HCT116 (cell line): ENCODE measurements around the gene CST2. TPM values are rescaled to one million over a fixed set of nuclear protein-coding genes. Genes with fewer than 3 reads are reported as not detected.

Experiments
- ATAC-seq: fragments of 200-7000 bp; cut with Tn5 transposase; 2 replicates; pipeline ENCODE4 v1.9.1; 2020; ENCODE audit warnings: mild to moderate bottlenecking, moderate library complexity
- BruUV-seq: library from RNA; stranded (reverse); fragments of 400-500 nt; replicated peaks from 2 replicates; lab custom pipeline; 2021; lab: Mats Ljungman, UMichigan
- CTCF ChIA-PET: fragments of 300-600 bp; sonication (Branson Sonifier 250); formaldehyde crosslinking; loops from one replicate; lab custom pipeline; 2021; ENCODE audit warnings: antibody characterized with exemption; lab: Charles Lee
- POLR2A ChIA-PET: fragments of 300-600, 350-600 bp; sonication (Branson Sonifier 250); formaldehyde crosslinking; loops from one replicate; lab custom pipeline; 2021; ENCODE audit warnings: antibody characterized with exemption; lab: Charles Lee
- RAD21 ChIA-PET, 2 experiments: fragments of 300-600 bp; sonication (Branson Sonifier 250); formaldehyde crosslinking; loops; one replicate each; lab custom pipeline; 2023; ENCODE audit warnings: low total read pairs in 2 of 2; ENCODE audit not compliant: uncharacterized antibody in 2 of 2, unreplicated experiment in 2 of 2, low non-redundant PET in 1 of 2; lab: Charles Lee
- DNase-seq: peaks from one replicate; pipeline ENCODE4 v3.0.0-alpha.2; 2010; ENCODE audit warnings: low read depth, low spot score
- H2AFZ ChIP-seq: fragments of 200-600 bp; shearing (Covaris generic), sonication (generic); 2 replicates; pipeline ENCODE4 v1.6.1; 2017; ENCODE audit warnings: low read depth, mixed run types, mixed read lengths, antibody characterized with exemption, low read length; ENCODE audit not compliant: poor library complexity, severe bottlenecking
- H3K27ac ChIP-seq: 2 replicates; pipeline ENCODE4 v1.5.1; 2012; ENCODE audit warnings: low read depth, low read length
- H3K27me3 ChIP-seq: fragments of 200-600 bp; sonication (generic); 2 replicates; pipeline ENCODE4 v1.6.1; 2016; ENCODE audit warnings: mixed run types, low read length, mixed read lengths; ENCODE audit not compliant: insufficient read depth
- H3K36me3 ChIP-seq, 2 experiments: fragments of 200-500 bp in 1 of 2; fragments of 200-600 bp in 1 of 2; sonication (Bioruptor generic) in 1 of 2; sonication (generic) in 1 of 2; 2 replicates each; pipeline versions ENCODE4 v1.5.1 to v1.6.1; 2014 to 2016; ENCODE audit warnings: low read length in 2 of 2, inconsistent platforms in 1 of 2, mixed read lengths in 1 of 2, mixed run types in 1 of 2; ENCODE audit not compliant: insufficient read depth in 2 of 2, control insufficient read depth in 1 of 2
- H3K4me1 ChIP-seq, 2 experiments: fragments of 200-600 bp in 1 of 2; sonication (generic) in 1 of 2; 2 replicates each; pipeline versions ENCODE4 v1.5.1 to v1.6.1; 2012 to 2017; ENCODE audit warnings: low read length in 2 of 2, inconsistent platforms in 1 of 2, mild to moderate bottlenecking in 1 of 2, mixed read lengths in 1 of 2, mixed run types in 1 of 2, moderate library complexity in 1 of 2; ENCODE audit not compliant: insufficient read depth in 2 of 2, control insufficient read depth in 1 of 2
- H3K4me2 ChIP-seq: fragments of 200-600 bp; sonication (generic); 2 replicates; pipeline ENCODE4 v1.6.1; 2017; ENCODE audit warnings: mixed run types, low read length, mixed read lengths
- H3K4me3 ChIP-seq, 2 experiments: fragments of 200-600 bp in 1 of 2; sonication (generic) in 1 of 2; replicated peaks in 1 of 2; 2 replicates each; pipeline ENCODE4 v1.5.1; 2011 to 2016; ENCODE audit warnings: low read length in 2 of 2, control low read depth in 1 of 2, low read depth in 1 of 2, mild to moderate bottlenecking in 1 of 2, mixed read lengths in 1 of 2, mixed run types in 1 of 2
- H3K79me2 ChIP-seq: fragments of 200-600 bp; sonication (generic); 2 replicates; pipeline ENCODE4 v1.6.1; 2017; ENCODE audit warnings: mild to moderate bottlenecking, mixed run types, low read length, moderate library complexity, mixed read lengths; ENCODE audit not compliant: insufficient read depth
- H3K9ac ChIP-seq: fragments of 200-600 bp; sonication (generic); 2 replicates; pipeline ENCODE4 v1.6.1; 2016; ENCODE audit warnings: low read length, mixed read lengths
- H3K9me2 ChIP-seq: fragments of 200-600 bp; sonication (generic), shearing (Covaris generic); 2 replicates; pipeline ENCODE4 v1.6.1; 2017; ENCODE audit warnings: mixed run types, mild to moderate bottlenecking, moderate library complexity; ENCODE audit not compliant: insufficient read depth
- H3K9me3 ChIP-seq, 2 experiments: fragments of 200-500 bp in 1 of 2; fragments of 200-600 bp in 1 of 2; sonication (Bioruptor generic) in 1 of 2; sonication (generic) in 1 of 2; 2 replicates each; pipeline ENCODE4 v1.6.1; 2014 to 2017; ENCODE audit warnings: low read length in 2 of 2, mixed read lengths in 2 of 2, inconsistent platforms in 1 of 2, low read depth in 1 of 2, mild to moderate bottlenecking in 1 of 2, mixed run types in 1 of 2, moderate library complexity in 1 of 2; ENCODE audit not compliant: control insufficient read depth in 1 of 2, insufficient read depth in 1 of 2
- H4K20me1 ChIP-seq: fragments of 200-600 bp; sonication (generic), shearing (Covaris generic); 2 replicates; pipeline ENCODE4 v1.6.1; 2017; ENCODE audit warnings: mixed run types, mild to moderate bottlenecking, moderate library complexity; ENCODE audit not compliant: insufficient read depth
- ATF3 ChIP-seq: IDR thresholded peaks from 2 replicates; pipeline ENCODE4 v1.6.1; 2012
- CBX3 ChIP-seq: IDR thresholded peaks from 2 replicates; pipeline ENCODE4 v1.6.1; 2012; ENCODE audit warnings: low read depth
- CEBPB ChIP-seq: IDR thresholded peaks from 2 replicates; pipeline ENCODE4 v1.6.1; 2012; ENCODE audit warnings: low read depth
- EGR1 ChIP-seq: IDR thresholded peaks from 2 replicates; pipeline ENCODE4 v1.6.1; 2012; ENCODE audit warnings: low read depth
- FOSL1 ChIP-seq: IDR thresholded peaks from 2 replicates; pipeline ENCODE4 v1.6.1; 2012; ENCODE audit warnings: low read depth
- MAX ChIP-seq: IDR thresholded peaks from 2 replicates; pipeline ENCODE4 v1.6.1; 2012
- POLR2A ChIP-seq: IDR thresholded peaks from 2 replicates; pipeline ENCODE4 v1.7.0; 2011; ENCODE audit warnings: borderline replicate concordance; ENCODE audit not compliant: insufficient read depth, insufficient read length; ENCODE audit errors: extremely low read depth
- POLR2AphosphoS5 ChIP-seq: IDR thresholded peaks from 2 replicates; pipeline ENCODE4 v1.6.1; 2011; ENCODE audit warnings: mild to moderate bottlenecking, low read depth, low read length, moderate library complexity
- RAD21 ChIP-seq: IDR thresholded peaks from 2 replicates; pipeline ENCODE4 v1.6.1; 2012; ENCODE audit warnings: low read depth, mild to moderate bottlenecking
- SIN3A ChIP-seq: IDR thresholded peaks from 2 replicates; pipeline ENCODE4 v1.6.1; 2012; ENCODE audit warnings: low read depth
- SP1 ChIP-seq: IDR thresholded peaks from 2 replicates; pipeline ENCODE4 v1.6.1; 2012; ENCODE audit warnings: low read depth
- SRF ChIP-seq: IDR thresholded peaks from 2 replicates; pipeline ENCODE4 v1.6.1; 2012; ENCODE audit warnings: low read depth
- ZBTB33 ChIP-seq: IDR thresholded peaks from 2 replicates; pipeline ENCODE4 v1.6.1; 2011; ENCODE audit warnings: mild to moderate bottlenecking, low read length, moderate library complexity; ENCODE audit not compliant: insufficient replicate concordance; ENCODE audit errors: extremely low read depth
- ZFX ChIP-seq: fragments of 450-650 bp; IDR thresholded peaks from 2 replicates; pipeline ENCODE4 v1.6.1; 2017
- ZNF274 ChIP-seq: fragments of 200-500 bp; sonication (Bioruptor generic); IDR thresholded peaks from 2 replicates; pipeline ENCODE4 v1.6.1; 2014; ENCODE audit warnings: mild to moderate bottlenecking, low read depth, low read length, inconsistent platforms
- intact Hi-C: fragments of 100-400 bp; cut with micrococcal nuclease; formaldehyde crosslinking; loops from 2 replicates; pipeline ENCODE4 v1.10.0; 2022
- total RNA-seq: library from RNA; stranded (reverse); gene quantifications from one replicate; pipeline ENCODE4 v1.2.1, GENCODE V29; 2021; ENCODE audit not compliant: unreplicated experiment

CST2 gene
- total RNA-seq, 1 experiment from 2014 or later = not detected

- H3K4me1 ChIP-seq = no peaks in the 10 kb centered on the region
- ChIA-PET RAD21 (no interaction called here), CTCF (no interaction called here), POLR2A (no interaction called here)
- no peaks in the 10 kb centered on the region for H4K20me1 ChIP-seq
- no peak for DNase-seq
- H3K9me3 ChIP-seq = no peaks in the 10 kb centered on the region
- H3K36me3 ChIP-seq = no peaks in the 10 kb centered on the region
- no peak for TF ChIP-seq SIN3A
- no peak for TF ChIP-seq ATF3
- no peak for TF ChIP-seq ZBTB33
- TF ChIP-seq ZNF274 = no peak
- TF ChIP-seq SRF = no peak
- TF ChIP-seq POLR2A = no peak
- TF ChIP-seq MAX = no peak
- TF ChIP-seq CBX3 = no peak
- no peak for TF ChIP-seq FOSL1
- TF ChIP-seq EGR1 = no peak
- TF ChIP-seq POLR2AphosphoS5 = no peak
- no peak for TF ChIP-seq RAD21
- no peak for TF ChIP-seq SP1
- TF ChIP-seq CEBPB = no peak
- no peak for TF ChIP-seq ZFX
- no peak overlapping the region for H3K27ac ChIP-seq
- H3K9ac ChIP-seq = no peak overlapping the region
- intact Hi-C loops = loop anchor here (10.0 kb wide), 1 partner anchor 211 kb away; no protein-coding TSS in a partner anchor
- no peak overlapping the region for H3K4me3 ChIP-seq
- H2AFZ ChIP-seq = no peak overlapping the region
- H3K4me2 ChIP-seq = no peak overlapping the region
- no peaks in the 10 kb centered on the region for H3K9me2 ChIP-seq
- BruUV-seq = no TSS peak
- ATAC-seq = no peak
- no peaks in the 10 kb centered on the region for H3K79me2 ChIP-seq
- no peaks in the 10 kb centered on the region for H3K27me3 ChIP-seq
These were observed 43.1 kb downstream of the CST2 start for GRCh38 chr20:23783447-23783846.
